SK-N-SH treated with all-trans-retinoic acid at 6 μM for 48 hours (cell line): ENCODE results near the gene PRMT3.
"Not testable (repeated sequence)": the region's sequence is repeated elsewhere in the genome, so short reads cannot be mapped to it uniquely, and the experiment has no call there.

Source experiments
- BACH2 ChIP-seq: fragments of 250-450 bp; sonication (Bioruptor Pico); IDR thresholded peaks from 2 replicates; pipeline ENCODE4 v1.9.0; 2021; ENCODE audit warnings: mild to moderate bottlenecking, borderline replicate concordance
- TF ChIP-seq, protein P1 (sequence below): fragments of 250-450 bp; sonication (Bioruptor Pico); IDR thresholded peaks from 2 replicates; pipeline ENCODE4 v1.8.0; 2020; ENCODE audit warnings: mild to moderate bottlenecking, moderate library complexity, borderline replicate concordance

DNA sequence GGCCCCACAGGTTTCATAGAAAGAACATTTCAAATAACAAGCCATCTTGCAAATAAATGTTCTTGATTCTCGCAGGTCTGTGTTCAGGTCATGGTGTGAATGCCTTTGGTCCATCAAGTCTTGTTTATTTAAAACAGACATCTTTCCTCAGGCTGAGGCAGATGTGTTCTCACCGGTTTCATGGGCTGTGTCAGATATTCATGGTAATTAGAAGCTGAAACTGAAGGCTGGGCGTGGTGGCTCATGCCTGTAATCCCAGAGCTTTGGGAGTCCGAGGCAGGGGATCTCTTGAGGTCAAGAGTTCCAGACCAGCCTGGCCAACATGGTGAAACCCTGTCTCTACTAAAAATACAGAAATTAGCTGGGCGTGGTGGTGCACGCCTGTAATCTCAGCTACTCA lies 22.1 kb upstream of the PRMT3 start:
- TF ChIP-seq, protein P1, sequence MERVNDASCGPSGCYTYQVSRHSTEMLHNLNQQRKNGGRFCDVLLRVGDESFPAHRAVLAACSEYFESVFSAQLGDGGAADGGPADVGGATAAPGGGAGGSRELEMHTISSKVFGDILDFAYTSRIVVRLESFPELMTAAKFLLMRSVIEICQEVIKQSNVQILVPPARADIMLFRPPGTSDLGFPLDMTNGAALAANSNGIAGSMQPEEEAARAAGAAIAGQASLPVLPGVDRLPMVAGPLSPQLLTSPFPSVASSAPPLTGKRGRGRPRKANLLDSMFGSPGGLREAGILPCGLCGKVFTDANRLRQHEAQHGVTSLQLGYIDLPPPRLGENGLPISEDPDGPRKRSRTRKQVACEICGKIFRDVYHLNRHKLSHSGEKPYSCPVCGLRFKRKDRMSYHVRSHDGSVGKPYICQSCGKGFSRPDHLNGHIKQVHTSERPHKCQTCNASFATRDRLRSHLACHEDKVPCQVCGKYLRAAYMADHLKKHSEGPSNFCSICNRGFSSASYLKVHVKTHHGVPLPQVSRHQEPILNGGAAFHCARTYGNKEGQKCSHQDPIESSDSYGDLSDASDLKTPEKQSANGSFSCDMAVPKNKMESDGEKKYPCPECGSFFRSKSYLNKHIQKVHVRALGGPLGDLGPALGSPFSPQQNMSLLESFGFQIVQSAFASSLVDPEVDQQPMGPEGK (CRISPR knock-in tag) = not testable (repeated sequence)
- not testable (repeated sequence) for TF ChIP-seq BACH2 (CRISPR knock-in tag)
